ENCODE data around the gene GFI1. TPM values are rescaled to one million over a fixed set of nuclear protein-coding genes. Genes with fewer than 3 reads are reported as not detected.

Gene GFI1
- total and polyA plus RNA-seq, 2 of the 8 experiments (the other 6 are each of a cell fraction or from before 2014, with no cell fraction given), result 0.08 to 0.17 TPM

- H3K18ac ChIP-seq (ENCODE audit: extremely low read depth, low read length), result no peak overlapping the region
- no peak overlapping the region for H2BK5ac ChIP-seq (ENCODE audit: low read depth, low read length)
- no peak overlapping the region for H3K9ac ChIP-seq (replicated peaks in 1 of 4; ENCODE audit: extremely low read depth in 1 of 4, low read depth in 3 of 4, low read length in 3 of 4)
- CTCF ChIA-PET (ENCODE audit: partially characterized antibody), result interaction anchor here (0.7 kb wide), 1 partner anchor 15 kb away, joined by 3 read pairs; no protein-coding TSS in a partner anchor
- no peak overlapping the region for H2AFZ ChIP-seq (ENCODE audit: low read length)
- H3K23me2 ChIP-seq (ENCODE audit: low read depth, low read length), result no peaks in the 10 kb centered on the region
- H4K5ac ChIP-seq (ENCODE audit: insufficient read length, low read depth, low read length), result no peak overlapping the region
- H4K8ac ChIP-seq (ENCODE audit: extremely low read depth, insufficient read depth, low read length), result no peak overlapping the region
- POLR2A ChIA-PET (ENCODE audit: partially characterized antibody), result no interaction called here
- H3K4me1 ChIP-seq (replicated peaks in 1 of 4; ENCODE audit: control insufficient read depth in 3 of 4, insufficient read depth in 4 of 4, low read length in 3 of 4), result no peaks in the 10 kb centered on the region
- no peak overlapping the region for H4K91ac ChIP-seq (replicated peaks; ENCODE audit: insufficient read length, low read length)
- no peaks in the 10 kb centered on the region for H3K9me3 ChIP-seq (ENCODE audit: insufficient read depth in 2 of 2, low read depth in 1 of 2, low read length in 1 of 2)
- H3K79me1 ChIP-seq (ENCODE audit: low read depth, low read length), result no peaks in the 10 kb centered on the region
- WGBS, 2 experiments (ENCODE audit: extremely low coverage in 1 of 2, insufficient coverage in 1 of 2, insufficient read length in 1 of 2, insufficient replicate concordance in 2 of 2, low coverage in 1 of 2, low lambda C conversion rate in 2 of 2, missing lambda C conversion rate in 1 of 2), result 89% methylated on average over 4 of the region's 4 CpGs; no CpG with 5 or more reads in 1 of the 2 experiments
- no peak overlapping the region for H2AK5ac ChIP-seq (ENCODE audit: low read depth, low read length)
- H3K56ac ChIP-seq (replicated peaks; ENCODE audit: insufficient read length, low read depth, low read length), result no peak overlapping the region
- DNase-seq (ENCODE audit: low read depth in 1 of 2, low spot score in 2 of 2) (no peak), FAIRE-seq (no peak)
- no peak overlapping the region for H3K4ac ChIP-seq (replicated peaks; ENCODE audit: insufficient read length, low read depth, low read length)
- no peaks in the 10 kb centered on the region for H3K79me2 ChIP-seq (ENCODE audit: control insufficient read depth in 1 of 2, insufficient read depth in 2 of 2, low read length in 2 of 2)
- H3K23ac ChIP-seq (ENCODE audit: insufficient read length), result no peak overlapping the region
- no peak overlapping the region for H2BK20ac ChIP-seq (ENCODE audit: low read length)
- TF ChIP-seq SIN3A (conservative IDR thresholded peaks at IDR 0.05 in 1 of 2, IDR thresholded peaks at IDR 0.05 in 1 of 2; ENCODE audit: low read depth in 1 of 2, low read length in 2 of 2), result no peak
- TF ChIP-seq EP300 (IDR thresholded peaks at IDR 0.05; ENCODE audit: borderline replicate concordance in 1 of 2, low read depth in 2 of 2, low read length in 2 of 2), result no peak
- no peak for TF ChIP-seq BCL11A (IDR thresholded peaks at IDR 0.05; ENCODE audit: low read depth in 2 of 2, low read length in 2 of 2)
- TF ChIP-seq SIX5 (IDR thresholded peaks at IDR 0.05; ENCODE audit: low read depth, low read length), result no peak
- no peak for TF ChIP-seq BACH1 (IDR thresholded peaks at IDR 0.05; ENCODE audit: low read length)
- no peak for TF ChIP-seq PHF8 (conservative IDR thresholded peaks at IDR 0.05; ENCODE audit: low read depth, low read length)
- TF ChIP-seq ZNF274 (IDR thresholded peaks at IDR 0.05; ENCODE audit: borderline replicate concordance, extremely low read depth, low read length), result no peak
- TF ChIP-seq ASH2L (IDR thresholded peaks at IDR 0.05; ENCODE audit: low read length), result no peak
- no peak for TF ChIP-seq KDM5A (IDR thresholded peaks at IDR 0.05; ENCODE audit: low read length)
- TF ChIP-seq MAFK (IDR thresholded peaks at IDR 0.05; ENCODE audit: low read depth, low read length), result no peak
- TF ChIP-seq POLR2A (IDR thresholded peaks at IDR 0.05; ENCODE audit: control extremely low read depth in 1 of 2, low read depth in 2 of 2, low read length in 2 of 2), result no peak
- no peak overlapping the region for H3K27ac ChIP-seq (ENCODE audit: low read depth, low read length)
- no peak overlapping the region for H3K14ac ChIP-seq (ENCODE audit: insufficient read length)
- no peaks in the 10 kb centered on the region for H3K36me3 ChIP-seq (ENCODE audit: control insufficient read depth in 2 of 4, insufficient read depth in 4 of 4, low read length in 3 of 4)
- no peak overlapping the region for H3K4me2 ChIP-seq (ENCODE audit: insufficient read depth in 1 of 2, low read depth in 2 of 2, low read length in 2 of 2)
- H3K4me3 ChIP-seq (ENCODE audit: extremely low read depth in 1 of 4, insufficient read depth in 2 of 4, low read depth in 3 of 4, low read length in 4 of 4), result no peak overlapping the region
- H4K20me1 ChIP-seq (replicated peaks in 1 of 2; ENCODE audit: control insufficient read depth in 1 of 2, insufficient read depth in 2 of 2, low read length in 2 of 2), result no peaks in the 10 kb centered on the region
- H2BK120ac ChIP-seq (replicated peaks; ENCODE audit: low read depth, low read length), result no peak overlapping the region
- no peaks in the 10 kb centered on the region for H3K27me3 ChIP-seq (replicated peaks in 1 of 4; ENCODE audit: control insufficient read depth in 3 of 4, extremely low read depth in 1 of 4, insufficient read depth in 3 of 4, low read length in 3 of 4)
- H2BK15ac ChIP-seq (ENCODE audit: low read length), result no peak overlapping the region
- H2BK12ac ChIP-seq (ENCODE audit: low read depth, low read length), result no peak overlapping the region
Observed at GRCh38 chr1:92464588-92465255, 22.0 kb downstream of the GFI1 start.

Measured in H1 (cell line).